GM23338 (cell line): ENCODE measurements around the gene PPP1CA. TPM values are rescaled to one million over a fixed set of nuclear protein-coding genes. Genes with fewer than 3 reads are reported as not detected.
A peak's percentile ranks its signal among the peaks of the same experiment; 100 is the strongest.

Experiments
- ATAC-seq: fragments of 200-7000 bp; cut with Tn5 transposase; 3 replicates; pipeline ENCODE4 v1.9.1; 2020
- DNase-seq: peaks from one replicate; pipeline ENCODE4 v3.0.0-alpha.2; 2015; ENCODE audit warnings: low spot score
- H2AFZ ChIP-seq: fragments of 200-600 bp; sonication (generic); 2 replicates; pipeline ENCODE4 v1.8.0; 2016; ENCODE audit warnings: antibody characterized with exemption, mild to moderate bottlenecking, moderate library complexity
- H3F3A ChIP-seq: fragments of 200-600 bp; sonication (generic); replicated peaks from 2 replicates; pipeline ENCODE4 v1.8.0; 2017; ENCODE audit warnings: antibody characterized with exemption, mixed run types, low read depth
- H3K27ac ChIP-seq: fragments of 200-600 bp; sonication (generic); 2 replicates; pipeline ENCODE4 v1.6.1; 2016; ENCODE audit warnings: low read depth
- H3K27me3 ChIP-seq: fragments of 200-600 bp; sonication (generic); 2 replicates; pipeline ENCODE4 v1.8.0; 2016; ENCODE audit warnings: mild to moderate bottlenecking, mixed run types, moderate library complexity; ENCODE audit not compliant: insufficient read depth
- H3K36me3 ChIP-seq: fragments of 200-600 bp; sonication (generic); 2 replicates; pipeline ENCODE4 v1.8.0; 2016; ENCODE audit warnings: mild to moderate bottlenecking; ENCODE audit not compliant: insufficient read depth
- H3K4me1 ChIP-seq: fragments of 200-600 bp; sonication (generic); 2 replicates; pipeline ENCODE4 v1.8.0; 2016; ENCODE audit warnings: mild to moderate bottlenecking, moderate library complexity; ENCODE audit not compliant: insufficient read depth
- H3K4me2 ChIP-seq: fragments of 200-600 bp; sonication (generic); 2 replicates; pipeline ENCODE4 v1.7.1; 2017; ENCODE audit warnings: mixed run types
- H3K4me3 ChIP-seq: fragments of 200-600 bp; sonication (generic); 2 replicates; pipeline ENCODE4 v1.6.1; 2016; ENCODE audit warnings: mixed run types
- H3K79me2 ChIP-seq: fragments of 200-600 bp; sonication (generic); replicated peaks from 2 replicates; pipeline ENCODE4 v1.8.0; 2017; ENCODE audit warnings: mild to moderate bottlenecking; ENCODE audit not compliant: insufficient read depth
- H3K9me2 ChIP-seq: fragments of 200-600 bp; sonication (generic); 2 replicates; pipeline ENCODE4 v1.8.0; 2017; ENCODE audit not compliant: insufficient read depth
- H4K20me1 ChIP-seq: fragments of 200-600 bp; sonication (generic); replicated peaks from 2 replicates; pipeline ENCODE4 v1.8.0; 2017; ENCODE audit warnings: mild to moderate bottlenecking; ENCODE audit not compliant: insufficient read depth
- H3K27ac Mint-ChIP-seq: 2 replicates; pipeline ENCODE4 v1.8.0; 2020; ENCODE audit warnings: inconsistent platforms, mild to moderate bottlenecking, moderate library complexity, mixed read lengths
- H3K27me3 Mint-ChIP-seq: 3 replicates; pipeline ENCODE4 v1.8.0; 2022; ENCODE audit warnings: low read depth, mild to moderate bottlenecking, moderate library complexity, mixed read lengths, inconsistent platforms; ENCODE audit not compliant: insufficient read depth, poor library complexity
- H3K36me3 Mint-ChIP-seq: 3 replicates; pipeline ENCODE4 v1.8.0; 2021; ENCODE audit warnings: low read depth, mild to moderate bottlenecking, inconsistent platforms, moderate library complexity, mixed read lengths
- H3K4me1 Mint-ChIP-seq: 3 replicates; pipeline ENCODE4 v1.8.0; 2020; ENCODE audit warnings: mild to moderate bottlenecking, inconsistent platforms, mixed read lengths
- H3K4me3 Mint-ChIP-seq: 3 replicates; pipeline ENCODE4 v1.8.0; 2021; ENCODE audit warnings: moderate library complexity, mild to moderate bottlenecking, inconsistent platforms, mixed read lengths
- H3K9me3 Mint-ChIP-seq: 3 replicates; pipeline ENCODE4 v1.8.0; 2020; ENCODE audit warnings: moderate library complexity, mild to moderate bottlenecking, inconsistent platforms, mixed read lengths
- CREB1 ChIP-seq: fragments of 250-450 bp; sonication (Bioruptor Pico); IDR thresholded peaks from 2 replicates; pipeline ENCODE4 v1.5.0; 2020; ENCODE audit warnings: low read depth, mild to moderate bottlenecking, moderate library complexity
- EZH2phosphoT487 ChIP-seq: fragments of 200-600 bp; sonication (generic); IDR thresholded peaks from one replicate; pipeline ENCODE4 v1.8.1; 2018; ENCODE audit warnings: antibody characterized with exemption; ENCODE audit not compliant: unreplicated experiment
- NANOG ChIP-seq: IDR thresholded peaks from 2 replicates; pipeline ENCODE4 v1.6.1; 2016; ENCODE audit warnings: antibody characterized with exemption, borderline replicate concordance
- POLR2AphosphoS5 ChIP-seq: IDR thresholded peaks from 2 replicates; pipeline ENCODE4 v1.6.1; 2016; ENCODE audit warnings: antibody characterized with exemption, low read depth
- STAT1 ChIP-seq: IDR thresholded peaks from one replicate; pipeline ENCODE4 v1.6.1; 2016; ENCODE audit warnings: antibody characterized with exemption; ENCODE audit not compliant: unreplicated experiment
- ZNF114 ChIP-seq: fragments of 250-450 bp; sonication (Bioruptor Pico); IDR thresholded peaks from 2 replicates; pipeline ENCODE4 v1.5.0; 2020; ENCODE audit warnings: mild to moderate bottlenecking, moderate library complexity
- polyA plus RNA-seq: library from polyadenylated mRNA; unstranded; fragments of >200 nt; fragmentation: Nextera tagmentation; extraction: Ambion mirVana; gene quantifications from 2 replicates; pipeline ENCODE4 v1.2.1, GENCODE V29; 2016
- total RNA-seq: library from RNA; depleted of rRNA; stranded (reverse); fragments of >200 nt; shearing (Covaris generic); gene quantifications from 2 replicates; pipeline ENCODE4 v1.2.3, GENCODE V29; 2014
- TF ChIP-seq, protein P1 (sequence below): fragments of 250-450 bp; sonication (Bioruptor Pico); IDR thresholded peaks from 2 replicates; pipeline ENCODE4 v1.5.0; 2020; ENCODE audit warnings: mild to moderate bottlenecking, moderate library complexity
- TF ChIP-seq, protein P2 (sequence below): IDR thresholded peaks from 2 replicates; pipeline ENCODE4 v1.6.1; 2016; ENCODE audit warnings: antibody characterized with exemption
- TF ChIP-seq, protein P3 (sequence below), 2 experiments: fragments of 200-600 bp in 1 of 2; sonication (generic) in 1 of 2; conservative IDR thresholded peaks; 2 replicates each; pipeline versions ENCODE4 v1.5.1 to v1.6.1; 2016 to 2017; ENCODE audit warnings: antibody characterized with exemption in 2 of 2, low read depth in 2 of 2, mild to moderate bottlenecking in 2 of 2, moderate library complexity in 1 of 2

Gene PPP1CA
- total and polyA plus RNA-seq, 2 experiments from 2014 or later, result 217 to 237 TPM

DNA sequence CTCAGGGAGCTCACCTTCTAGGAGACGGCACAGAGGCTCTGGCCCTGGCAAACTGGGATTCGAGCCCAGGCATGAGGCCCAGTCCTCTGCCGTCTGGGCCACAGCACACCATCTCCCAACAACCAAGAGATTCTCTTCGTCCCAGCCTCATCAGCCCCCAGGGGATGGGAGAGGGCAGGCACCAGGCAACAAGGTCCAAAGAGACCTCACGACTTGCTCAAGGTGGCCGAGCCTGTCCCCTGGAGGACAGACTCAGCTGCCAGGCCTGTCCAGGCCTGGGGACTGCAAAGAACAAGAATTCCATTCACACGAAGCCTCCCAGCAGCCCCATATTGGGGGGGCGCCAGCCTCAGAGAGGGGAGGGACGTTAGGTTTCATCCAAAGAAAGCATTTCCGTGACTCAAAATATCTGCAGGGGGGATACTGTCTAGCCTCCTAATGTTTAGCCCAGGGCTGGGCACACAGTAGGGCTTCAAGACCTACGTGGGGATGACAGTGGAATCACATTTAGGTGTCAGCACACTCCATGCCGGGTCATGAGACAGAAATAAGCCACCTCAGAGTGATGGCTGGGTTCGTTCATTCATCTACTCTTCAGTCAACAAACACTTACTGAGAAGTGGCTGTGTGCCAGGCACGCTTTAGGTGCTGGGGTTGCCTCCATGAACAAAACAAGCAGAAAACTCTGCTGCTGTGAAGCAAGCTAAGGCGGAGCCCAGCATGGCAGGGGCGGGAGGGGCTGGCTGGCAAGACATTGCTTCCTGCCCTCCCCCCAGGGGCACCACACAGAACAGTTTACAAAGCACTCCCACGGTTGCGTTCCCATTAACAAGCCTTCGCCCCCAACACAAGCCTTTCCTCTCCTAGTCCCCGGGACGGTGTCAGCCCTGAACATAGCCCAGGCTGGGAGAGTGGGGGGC lies 15.0 kb upstream of the PPP1CA start (continued):
- TF ChIP-seq, protein P1, sequence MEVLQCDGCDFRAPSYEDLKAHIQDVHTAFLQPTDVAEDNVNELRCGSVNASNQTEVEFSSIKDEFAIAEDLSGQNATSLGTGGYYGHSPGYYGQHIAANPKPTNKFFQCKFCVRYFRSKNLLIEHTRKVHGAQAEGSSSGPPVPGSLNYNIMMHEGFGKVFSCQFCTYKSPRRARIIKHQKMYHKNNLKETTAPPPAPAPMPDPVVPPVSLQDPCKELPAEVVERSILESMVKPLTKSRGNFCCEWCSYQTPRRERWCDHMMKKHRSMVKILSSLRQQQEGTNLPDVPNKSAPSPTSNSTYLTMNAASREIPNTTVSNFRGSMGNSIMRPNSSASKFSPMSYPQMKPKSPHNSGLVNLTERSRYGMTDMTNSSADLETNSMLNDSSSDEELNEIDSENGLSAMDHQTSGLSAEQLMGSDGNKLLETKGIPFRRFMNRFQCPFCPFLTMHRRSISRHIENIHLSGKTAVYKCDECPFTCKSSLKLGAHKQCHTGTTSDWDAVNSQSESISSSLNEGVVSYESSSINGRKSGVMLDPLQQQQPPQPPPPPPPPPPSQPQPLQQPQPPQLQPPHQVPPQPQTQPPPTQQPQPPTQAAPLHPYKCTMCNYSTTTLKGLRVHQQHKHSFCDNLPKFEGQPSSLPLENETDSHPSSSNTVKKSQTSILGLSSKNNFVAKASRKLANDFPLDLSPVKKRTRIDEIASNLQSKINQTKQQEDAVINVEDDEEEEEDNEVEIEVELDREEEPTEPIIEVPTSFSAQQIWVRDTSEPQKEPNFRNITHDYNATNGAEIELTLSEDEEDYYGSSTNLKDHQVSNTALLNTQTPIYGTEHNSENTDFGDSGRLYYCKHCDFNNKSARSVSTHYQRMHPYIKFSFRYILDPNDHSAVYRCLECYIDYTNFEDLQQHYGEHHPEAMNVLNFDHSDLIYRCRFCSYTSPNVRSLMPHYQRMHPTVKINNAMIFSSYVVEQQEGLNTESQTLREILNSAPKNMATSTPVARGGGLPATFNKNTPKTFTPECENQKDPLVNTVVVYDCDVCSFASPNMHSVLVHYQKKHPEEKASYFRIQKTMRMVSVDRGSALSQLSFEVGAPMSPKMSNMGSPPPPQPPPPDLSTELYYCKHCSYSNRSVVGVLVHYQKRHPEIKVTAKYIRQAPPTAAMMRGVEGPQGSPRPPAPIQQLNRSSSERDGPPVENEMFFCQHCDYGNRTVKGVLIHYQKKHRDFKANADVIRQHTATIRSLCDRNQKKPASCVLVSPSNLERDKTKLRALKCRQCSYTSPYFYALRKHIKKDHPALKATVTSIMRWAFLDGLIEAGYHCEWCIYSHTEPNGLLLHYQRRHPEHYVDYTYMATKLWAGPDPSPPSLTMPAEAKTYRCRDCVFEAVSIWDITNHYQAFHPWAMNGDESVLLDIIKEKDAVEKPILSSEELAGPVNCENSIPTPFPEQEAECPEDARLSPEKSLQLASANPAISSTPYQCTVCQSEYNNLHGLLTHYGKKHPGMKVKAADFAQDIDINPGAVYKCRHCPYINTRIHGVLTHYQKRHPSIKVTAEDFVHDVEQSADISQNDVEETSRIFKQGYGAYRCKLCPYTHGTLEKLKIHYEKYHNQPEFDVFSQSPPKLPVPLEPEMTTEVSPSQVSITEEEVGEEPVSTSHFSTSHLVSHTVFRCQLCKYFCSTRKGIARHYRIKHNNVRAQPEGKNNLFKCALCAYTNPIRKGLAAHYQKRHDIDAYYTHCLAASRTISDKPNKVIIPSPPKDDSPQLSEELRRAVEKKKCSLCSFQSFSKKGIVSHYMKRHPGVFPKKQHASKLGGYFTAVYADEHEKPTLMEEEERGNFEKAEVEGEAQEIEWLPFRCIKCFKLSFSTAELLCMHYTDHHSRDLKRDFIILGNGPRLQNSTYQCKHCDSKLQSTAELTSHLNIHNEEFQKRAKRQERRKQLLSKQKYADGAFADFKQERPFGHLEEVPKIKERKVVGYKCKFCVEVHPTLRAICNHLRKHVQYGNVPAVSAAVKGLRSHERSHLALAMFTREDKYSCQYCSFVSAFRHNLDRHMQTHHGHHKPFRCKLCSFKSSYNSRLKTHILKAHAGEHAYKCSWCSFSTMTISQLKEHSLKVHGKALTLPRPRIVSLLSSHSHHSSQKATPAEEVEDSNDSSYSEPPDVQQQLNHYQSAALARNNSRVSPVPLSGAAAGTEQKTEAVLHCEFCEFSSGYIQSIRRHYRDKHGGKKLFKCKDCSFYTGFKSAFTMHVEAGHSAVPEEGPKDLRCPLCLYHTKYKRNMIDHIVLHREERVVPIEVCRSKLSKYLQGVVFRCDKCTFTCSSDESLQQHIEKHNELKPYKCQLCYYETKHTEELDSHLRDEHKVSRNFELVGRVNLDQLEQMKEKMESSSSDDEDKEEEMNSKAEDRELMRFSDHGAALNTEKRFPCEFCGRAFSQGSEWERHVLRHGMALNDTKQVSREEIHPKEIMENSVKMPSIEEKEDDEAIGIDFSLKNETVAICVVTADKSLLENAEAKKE (CRISPR knock-in tag), result no peak

DNA sequence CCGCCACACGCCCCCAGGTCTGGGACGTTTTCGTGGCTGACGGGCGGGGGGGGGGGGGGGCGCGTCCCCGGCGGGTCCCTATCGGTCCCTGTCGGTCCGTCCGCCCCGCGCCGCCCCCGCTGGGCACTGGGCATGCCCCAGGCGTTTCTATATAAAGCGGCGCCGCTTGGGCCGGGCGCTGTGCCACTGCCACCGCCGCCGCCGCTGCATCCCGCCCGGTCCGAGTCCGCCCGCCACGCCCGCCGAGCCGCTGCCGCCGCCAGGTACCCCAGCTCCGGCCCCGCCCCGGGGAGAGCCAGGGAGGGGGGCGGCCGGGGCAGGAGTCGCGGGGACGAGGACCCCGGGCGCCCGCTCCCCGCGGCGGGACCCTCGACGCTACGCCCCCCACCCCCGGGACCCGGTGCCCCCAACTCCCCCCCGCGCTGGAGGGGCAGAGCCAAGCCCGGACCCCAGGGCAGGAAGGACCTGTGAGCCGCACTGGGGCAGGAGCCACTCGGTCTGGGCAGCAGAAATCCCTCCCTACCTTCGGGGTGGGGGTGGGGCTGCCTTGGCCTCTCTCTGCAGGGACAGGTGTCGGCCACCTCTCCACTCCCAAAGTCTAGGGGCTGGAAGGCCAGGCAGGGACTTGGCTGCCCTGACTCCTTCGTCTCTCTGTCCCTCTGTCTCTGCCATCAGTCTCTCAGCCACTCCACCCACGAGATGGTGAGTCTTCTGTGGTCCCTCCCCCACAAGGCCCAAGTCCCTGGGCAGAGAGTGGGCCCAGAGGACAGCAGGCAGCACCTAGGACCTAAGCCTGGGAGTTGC lies 14.0 kb upstream of the PPP1CA start, which contains the start of gene CARNS1:
Gene CARNS1, plus strand, starts transcription at position 178 of the 804 bp plus-strand sequence. Its CDS starts 522 bp downstream, at position 700.
- DNase-seq, result peak; percentile 69
- Mint-ChIP-seq H3K4me1 (peaks cover 16% of the 10 kb centered on the region), H3K27ac (no peak within 1 kb of the TSS), H3K9me3 (no peaks in the 10 kb centered on the region), H3K4me3 (peak within 1 kb of the TSS; percentile 73), H3K36me3 (no peaks in the 10 kb centered on the region), H3K27me3 (peaks cover 28% of the 10 kb centered on the region)
- Histone ChIP-seq H3K4me3 (peak within 1 kb of the TSS; percentile 55), H2AFZ (peak within 1 kb of the TSS; percentile 28; the same call in 1 of the 2 replicates), H3K27me3 (peaks cover 16% of the 10 kb centered on the region; the same call in 1 of the 2 replicates), H3K4me2 (peak within 1 kb of the TSS; percentile 79), H3K9me2 (no peaks in the 10 kb centered on the region), H3K4me1 (peaks cover 15% of the 10 kb centered on the region; the same call in 1 of the 2 replicates), H3F3A (no peaks in the 10 kb centered on the region), H3K27ac (no peak within 1 kb of the TSS), H3K79me2 (no peaks in the 10 kb centered on the region), H3K36me3 (no peaks in the 10 kb centered on the region), H4K20me1 (no peaks in the 10 kb centered on the region)
- ATAC-seq, result peak; percentile 39
- TF ChIP-seq, protein P2, sequence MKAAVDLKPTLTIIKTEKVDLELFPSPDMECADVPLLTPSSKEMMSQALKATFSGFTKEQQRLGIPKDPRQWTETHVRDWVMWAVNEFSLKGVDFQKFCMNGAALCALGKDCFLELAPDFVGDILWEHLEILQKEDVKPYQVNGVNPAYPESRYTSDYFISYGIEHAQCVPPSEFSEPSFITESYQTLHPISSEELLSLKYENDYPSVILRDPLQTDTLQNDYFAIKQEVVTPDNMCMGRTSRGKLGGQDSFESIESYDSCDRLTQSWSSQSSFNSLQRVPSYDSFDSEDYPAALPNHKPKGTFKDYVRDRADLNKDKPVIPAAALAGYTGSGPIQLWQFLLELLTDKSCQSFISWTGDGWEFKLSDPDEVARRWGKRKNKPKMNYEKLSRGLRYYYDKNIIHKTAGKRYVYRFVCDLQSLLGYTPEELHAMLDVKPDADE, result no peak
- TF ChIP-seq, protein P3, sequence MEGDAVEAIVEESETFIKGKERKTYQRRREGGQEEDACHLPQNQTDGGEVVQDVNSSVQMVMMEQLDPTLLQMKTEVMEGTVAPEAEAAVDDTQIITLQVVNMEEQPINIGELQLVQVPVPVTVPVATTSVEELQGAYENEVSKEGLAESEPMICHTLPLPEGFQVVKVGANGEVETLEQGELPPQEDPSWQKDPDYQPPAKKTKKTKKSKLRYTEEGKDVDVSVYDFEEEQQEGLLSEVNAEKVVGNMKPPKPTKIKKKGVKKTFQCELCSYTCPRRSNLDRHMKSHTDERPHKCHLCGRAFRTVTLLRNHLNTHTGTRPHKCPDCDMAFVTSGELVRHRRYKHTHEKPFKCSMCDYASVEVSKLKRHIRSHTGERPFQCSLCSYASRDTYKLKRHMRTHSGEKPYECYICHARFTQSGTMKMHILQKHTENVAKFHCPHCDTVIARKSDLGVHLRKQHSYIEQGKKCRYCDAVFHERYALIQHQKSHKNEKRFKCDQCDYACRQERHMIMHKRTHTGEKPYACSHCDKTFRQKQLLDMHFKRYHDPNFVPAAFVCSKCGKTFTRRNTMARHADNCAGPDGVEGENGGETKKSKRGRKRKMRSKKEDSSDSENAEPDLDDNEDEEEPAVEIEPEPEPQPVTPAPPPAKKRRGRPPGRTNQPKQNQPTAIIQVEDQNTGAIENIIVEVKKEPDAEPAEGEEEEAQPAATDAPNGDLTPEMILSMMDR (conservative IDR thresholded peaks at IDR 0.05; ENCODE audit: low read depth in 2 of 2), result no peak
- no peak for TF ChIP-seq STAT1
- TF ChIP-seq CREB1 (CRISPR knock-in tag), result no peak
- TF ChIP-seq EZH2phosphoT487, result no peak
- TF ChIP-seq ZNF114 (CRISPR knock-in tag), result no peak
- TF ChIP-seq NANOG, result no peak
- no peak for TF ChIP-seq POLR2AphosphoS5
